NCI-H2081 (cell line): ENCODE measurements around the gene TTC39B.
"Not testable (repeated sequence)": the region's sequence is repeated elsewhere in the genome, so short reads cannot be mapped to it uniquely, and the experiment has no call there.

ENCODE experiments used
- DNase-seq, 2 experiments: peaks; one replicate each; lab custom pipeline; 2025; lab: John Stamatoyannopoulos, UW

The TTC39B gene

GRCh38 chr9:15306757-15307522 is at the start of gene TTC39B:
Gene TTC39B, minus strand, starts transcription at chr9:15307216. Its CDS starts 91 bp downstream, at chr9:15307125.
- peak; percentile 95 for DNase-seq

- no peak for DNase-seq
These were observed 48.7 kb upstream of the TTC39B start for GRCh38 chr9:15355669-15356068.

GRCh38 chr9:15354713-15355112 is 47.7 kb upstream of the TTC39B start:
- DNase-seq: no peak

GRCh38 chr9:15353892-15354291 is 46.9 kb upstream of the TTC39B start:
- DNase-seq: no peak

- no peak for DNase-seq
These were observed 45.3 kb upstream of the TTC39B start for GRCh38 chr9:15352306-15352705.

GRCh38 chr9:15349892-15350761 is 43.1 kb upstream of the TTC39B start:
- no peak for DNase-seq

GRCh38 chr9:15346837-15347236 is 39.8 kb upstream of the TTC39B start:
- no peak for DNase-seq

- DNase-seq: no peak
These were observed 37.2 kb upstream of the TTC39B start for GRCh38 chr9:15344191-15344590.

- no peak for DNase-seq
These were observed 26.4 kb upstream of the TTC39B start for GRCh38 chr9:15333376-15333881.

GRCh38 chr9:15332939-15333338 is 25.9 kb upstream of the TTC39B start:
- DNase-seq: no peak

- no peak for DNase-seq
These were observed 22.6 kb upstream of the TTC39B start for GRCh38 chr9:15329539-15330109.

- no peak for DNase-seq
These were observed 21.9 kb upstream of the TTC39B start for GRCh38 chr9:15328946-15329345.

GRCh38 chr9:15322695-15323094 is 15.7 kb upstream of the TTC39B start:
- not testable (repeated sequence) for DNase-seq

GRCh38 chr9:15319661-15320060 is 12.6 kb upstream of the TTC39B start:
- not testable (repeated sequence) for DNase-seq

- DNase-seq: no peak
These were observed 10.8 kb upstream of the TTC39B start for GRCh38 chr9:15317836-15318235.

GRCh38 chr9:15311607-15312006 is 4.6 kb upstream of the TTC39B start:
- DNase-seq: no peak

GRCh38 chr9:15310107-15310850 is 3.3 kb upstream of the TTC39B start:
- no peak for DNase-seq

GRCh38 chr9:15308511-15308910 is 1.5 kb upstream of the TTC39B start:
- DNase-seq: no peak

- no peak for DNase-seq
These were observed 466 bp upstream of the TTC39B start for GRCh38 chr9:15307523-15307841.

- peak; percentile 76 to 83 for DNase-seq
These were observed 804 bp downstream of the TTC39B start for GRCh38 chr9:15306068-15306756.

- no peak for DNase-seq
These were observed 1.5 kb downstream of the TTC39B start for GRCh38 chr9:15305470-15305869.
